Right hindlimb (tissue), 1 donor: ENCODE results near the gene ADAMTS4.
A peak's percentile ranks its signal among the peaks of the same experiment; 100 is the strongest.

Experiments used
- DNase-seq: peaks from one replicate; pipeline ENCODE4 v3.0.0-alpha.2; 2018

Gene ADAMTS4

GRCh38 chr1:161219078-161219892 is 20.4 kb upstream of the ADAMTS4 start:
- DNase-seq = no peak

GRCh38 chr1:161218301-161219077 is 19.6 kb upstream of the ADAMTS4 start:
- no peak for DNase-seq

- no peak for DNase-seq
Observed at GRCh38 chr1:161217831-161218230, 19.0 kb upstream of the ADAMTS4 start.

GRCh38 chr1:161216945-161217712 is 18.3 kb upstream of the ADAMTS4 start:
- no peak for DNase-seq

GRCh38 chr1:161215076-161215475 is 16.2 kb upstream of the ADAMTS4 start, which contains the start of gene FCER1G:
Gene FCER1G (plus strand): TSS chr1:161215295. CDS start chr1:161215322, 27 bp downstream.
- no peak for DNase-seq

GRCh38 chr1:161214369-161214768 is 15.5 kb upstream of the ADAMTS4 start:
- DNase-seq = no peak

- peak; percentile 78 for DNase-seq
Observed at GRCh38 chr1:161209790-161210409, 11.0 kb upstream of the ADAMTS4 start.

GRCh38 chr1:161207173-161207572 is 8.3 kb upstream of the ADAMTS4 start:
- no peak for DNase-seq

- DNase-seq = no peak
Observed at GRCh38 chr1:161206411-161207140, 7.7 kb upstream of the ADAMTS4 start.

- DNase-seq = peak; percentile 98
Observed at GRCh38 chr1:161201836-161202712, 3.2 kb upstream of the ADAMTS4 start, which contains the start of gene NDUFS2. Gene NDUFS2 (plus strand): TSS chr1:161202367. CDS start chr1:161202386, 19 bp downstream.

- peak; percentile 69 for DNase-seq
Observed at GRCh38 chr1:161200992-161201835, 2.4 kb upstream of the ADAMTS4 start.

- DNase-seq = no peak
Observed at GRCh38 chr1:161200421-161200991, 1.7 kb upstream of the ADAMTS4 start.

- DNase-seq = peak; percentile 69
Observed at GRCh38 chr1:161199506-161200139, 769 bp upstream of the ADAMTS4 start.

GRCh38 chr1:161198194-161198896 is 509 bp downstream of the ADAMTS4 start:
- DNase-seq = peak; percentile 82

- DNase-seq = no peak
Observed at GRCh38 chr1:161197560-161198193, 1.2 kb downstream of the ADAMTS4 start.

- DNase-seq = peak; percentile 93
Observed at GRCh38 chr1:161196521-161197451, 2.1 kb downstream of the ADAMTS4 start.

GRCh38 chr1:161196111-161196510 is 2.7 kb downstream of the ADAMTS4 start:
- DNase-seq = no peak
